Gastroesophageal sphincter (tissue), 3 donors: ENCODE results near the gene TMEM120B.

Source experiments
- POLR2A ChIP-seq, 2 donors: fragments of 450-650 bp; IDR thresholded peaks; one replicate each; pipeline ENCODE4 v1.6.1; 2017; ENCODE audit warnings: antibody characterized with exemption in 2 of 2, mild to moderate bottlenecking in 2 of 2, moderate library complexity in 1 of 2
- POLR2AphosphoS5 ChIP-seq: sonication (generic); formaldehyde crosslinking; IDR thresholded peaks from one replicate; pipeline ENCODE4 v1.6.1; 2017; ENCODE audit warnings: antibody characterized with exemption
- TF ChIP-seq, protein P1 (sequence below), 4 experiments: fragments of 200-600 bp in 2 of 4; fragments of 450-650 bp in 2 of 4; sonication (generic) in 1 of 4; IDR thresholded peaks; one replicate each; pipeline ENCODE4 v1.5.1; 2017 to 2019; ENCODE audit warnings: antibody characterized with exemption in 4 of 4, mild to moderate bottlenecking in 2 of 4, moderate library complexity in 2 of 4

DNA sequence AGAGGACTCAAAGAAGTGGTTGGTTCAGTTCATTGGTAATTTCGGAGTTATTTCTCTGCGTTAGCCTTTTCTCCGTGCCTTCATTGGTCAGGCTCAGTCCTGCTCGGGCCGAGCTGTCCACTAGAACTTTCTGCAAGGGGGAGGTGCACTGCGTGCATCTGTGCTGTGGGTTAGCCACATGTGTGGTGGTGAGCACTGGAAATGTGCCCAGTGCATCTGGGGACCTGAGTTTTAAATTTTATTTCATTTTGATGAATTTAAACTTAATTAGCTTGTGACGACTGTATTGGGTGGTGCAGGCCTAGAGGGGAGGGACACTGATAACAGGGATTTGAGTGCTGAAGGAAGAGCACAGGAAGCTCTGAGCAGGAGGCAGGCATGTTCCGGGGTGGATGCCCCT, 115.8 kb downstream of the TMEM120B start:
- TF ChIP-seq, protein P1, sequence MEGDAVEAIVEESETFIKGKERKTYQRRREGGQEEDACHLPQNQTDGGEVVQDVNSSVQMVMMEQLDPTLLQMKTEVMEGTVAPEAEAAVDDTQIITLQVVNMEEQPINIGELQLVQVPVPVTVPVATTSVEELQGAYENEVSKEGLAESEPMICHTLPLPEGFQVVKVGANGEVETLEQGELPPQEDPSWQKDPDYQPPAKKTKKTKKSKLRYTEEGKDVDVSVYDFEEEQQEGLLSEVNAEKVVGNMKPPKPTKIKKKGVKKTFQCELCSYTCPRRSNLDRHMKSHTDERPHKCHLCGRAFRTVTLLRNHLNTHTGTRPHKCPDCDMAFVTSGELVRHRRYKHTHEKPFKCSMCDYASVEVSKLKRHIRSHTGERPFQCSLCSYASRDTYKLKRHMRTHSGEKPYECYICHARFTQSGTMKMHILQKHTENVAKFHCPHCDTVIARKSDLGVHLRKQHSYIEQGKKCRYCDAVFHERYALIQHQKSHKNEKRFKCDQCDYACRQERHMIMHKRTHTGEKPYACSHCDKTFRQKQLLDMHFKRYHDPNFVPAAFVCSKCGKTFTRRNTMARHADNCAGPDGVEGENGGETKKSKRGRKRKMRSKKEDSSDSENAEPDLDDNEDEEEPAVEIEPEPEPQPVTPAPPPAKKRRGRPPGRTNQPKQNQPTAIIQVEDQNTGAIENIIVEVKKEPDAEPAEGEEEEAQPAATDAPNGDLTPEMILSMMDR (IDR thresholded peaks at IDR 0.05): no peak
- TF ChIP-seq POLR2A (IDR thresholded peaks at IDR 0.05) (no peak), POLR2AphosphoS5 (no peak)
